OCI-LY3 (cell line): ENCODE measurements around the gene FHOD1.

ENCODE experiments used
- H2AFZ ChIP-seq: fragments of 200-600, 300-600 bp; shearing (Covaris generic); 2 replicates; pipeline ENCODE4 v1.6.0; 2014; ENCODE audit warnings: antibody characterized with exemption, low read depth, low read length
- H3K27ac ChIP-seq: fragments of 200-600, 300-600 bp; sonication (generic); 2 replicates; pipeline ENCODE4 v1.5.1; 2014; ENCODE audit warnings: mild to moderate bottlenecking, low read length, moderate library complexity, mixed read lengths
- H3K27me3 ChIP-seq: fragments of 200-600, 300-600 bp; sonication (generic); 2 replicates; pipeline ENCODE4 v1.6.1; 2014; ENCODE audit warnings: low read depth, low read length, mixed read lengths
- H3K36me3 ChIP-seq: fragments of 200-600, 300-600 bp; sonication (generic); replicated peaks from 2 replicates; pipeline ENCODE3; 2014; ENCODE audit warnings: low read depth, low read length, mixed read lengths
- H3K4me1 ChIP-seq: fragments of 300-600, 200-600 bp; sonication (generic); 2 replicates; pipeline ENCODE4 v1.6.1; 2014; ENCODE audit warnings: low read length, mixed read lengths
- H3K4me2 ChIP-seq: fragments of 200-600, 300-600 bp; sonication (generic); 2 replicates; pipeline ENCODE4 v1.6.1; 2014; ENCODE audit warnings: low read length, mixed read lengths
- H3K4me3 ChIP-seq: fragments of 300-600, 200-600 bp; sonication (generic); 2 replicates; pipeline ENCODE4 v1.5.1; 2014; ENCODE audit warnings: antibody characterized with exemption, mild to moderate bottlenecking, low read length, moderate library complexity
- H3K79me2 ChIP-seq: fragments of 300-600, 200-600 bp; shearing (Covaris generic); 2 replicates; pipeline ENCODE4 v1.6.1; 2014; ENCODE audit warnings: mild to moderate bottlenecking, low read length, mixed read lengths
- H3K9ac ChIP-seq: fragments of 300-600, 200-600 bp; shearing (Covaris generic); 2 replicates; pipeline ENCODE4 v1.6.0; 2014; ENCODE audit warnings: mild to moderate bottlenecking, low read length, moderate library complexity
- H3K9me3 ChIP-seq: fragments of 200-600, 300-600 bp; shearing (Covaris generic); 2 replicates; pipeline ENCODE4 v1.6.1; 2014; ENCODE audit warnings: low read length, mixed read lengths; ENCODE audit not compliant: insufficient read depth
- H4K20me1 ChIP-seq: fragments of 200-600, 300-600 bp; sonication (generic); 2 replicates; pipeline ENCODE4 v1.6.1; 2016; ENCODE audit warnings: low read length, mixed read lengths; ENCODE audit not compliant: insufficient read depth
- CTCF ChIP-seq: fragments of 200-600, 300-600 bp; sonication (generic); IDR thresholded peaks from 2 replicates; pipeline ENCODE4 v1.5.1; 2014; ENCODE audit warnings: antibody characterized with exemption, low read length, low read depth
- EZH2phosphoT487 ChIP-seq: fragments of 200-600 bp; shearing (Covaris generic); IDR thresholded peaks from 2 replicates; pipeline ENCODE4 v1.6.1; 2018; ENCODE audit warnings: antibody characterized with exemption, mixed run types, low read depth

FHOD1 gene

GRCh38 chr16:67208154-67208896 is 39.0 kb downstream of the FHOD1 start:
- no peak overlapping the region for H2AFZ ChIP-seq
- no peaks in the 10 kb centered on the region for H3K9me3 ChIP-seq
- H3K79me2 ChIP-seq: no peaks in the 10 kb centered on the region
- no peak overlapping the region for H3K4me2 ChIP-seq
- no peak overlapping the region for H3K27ac ChIP-seq
- H3K36me3 ChIP-seq: peaks cover 8% of the 10 kb centered on the region
- no peaks in the 10 kb centered on the region for H3K4me1 ChIP-seq
- H4K20me1 ChIP-seq: 0 out of 2 replicates have a peak, but pooled peaks cover 3% of the 10 kb centered on the region
- TF ChIP-seq CTCF (no peak), EZH2phosphoT487 (no peak)
- H3K4me3 ChIP-seq: no peak overlapping the region
- no peaks in the 10 kb centered on the region for H3K27me3 ChIP-seq
- H3K9ac ChIP-seq: no peak overlapping the region

- Histone ChIP-seq H3K27ac (no peak overlapping the region), H2AFZ (no peak overlapping the region), H3K4me3 (no peak overlapping the region), H3K36me3 (peaks cover 12% of the 10 kb centered on the region), H3K9me3 (no peaks in the 10 kb centered on the region), H4K20me1 (0 out of 2 replicates have a peak, but pooled peaks cover 3% of the 10 kb centered on the region), H3K27me3 (no peaks in the 10 kb centered on the region), H3K9ac (no peak overlapping the region), H3K4me1 (no peaks in the 10 kb centered on the region), H3K4me2 (no peak overlapping the region), H3K79me2 (no peaks in the 10 kb centered on the region)
- no peak for TF ChIP-seq CTCF
- TF ChIP-seq EZH2phosphoT487: no peak
These were observed 39.8 kb downstream of the FHOD1 start for GRCh38 chr16:67207249-67208091.

- H3K36me3 ChIP-seq: peaks cover 12% of the 10 kb centered on the region
- no peak overlapping the region for H3K9ac ChIP-seq
- H4K20me1 ChIP-seq: 0 out of 2 replicates have a peak, but pooled peaks cover 3% of the 10 kb centered on the region
- no peak overlapping the region for H3K27ac ChIP-seq
- no peak for TF ChIP-seq CTCF
- H3K79me2 ChIP-seq: no peaks in the 10 kb centered on the region
- H3K27me3 ChIP-seq: no peaks in the 10 kb centered on the region
- no peak overlapping the region for H2AFZ ChIP-seq
- no peaks in the 10 kb centered on the region for H3K9me3 ChIP-seq
- no peaks in the 10 kb centered on the region for H3K4me1 ChIP-seq
- no peak overlapping the region for H3K4me2 ChIP-seq
- H3K4me3 ChIP-seq: no peak overlapping the region
These were observed 40.4 kb downstream of the FHOD1 start for GRCh38 chr16:67206838-67207248.
